Measurements from ENCODE around the gene LDLRAD4. TPM values are rescaled to one million over a fixed set of nuclear protein-coding genes. Genes with fewer than 3 reads are reported as not detected.

The LDLRAD4 gene
- total and polyA plus RNA-seq, 2 experiments from 2014 or later = 0.73 to 1.9 TPM

GRCh38 chr18:13324880-13325279 is 106.3 kb downstream of the LDLRAD4 start:
- peaks cover 10% of the 10 kb centered on the region for H3K4me1 Mint-ChIP-seq
- H3K79me2 ChIP-seq (replicated peaks; ENCODE audit: insufficient read depth) = no peaks in the 10 kb centered on the region
- DNase-seq (ENCODE audit: low spot score) (no peak), ATAC-seq (no peak)
- TF ChIP-seq EZH2 (IDR thresholded peaks at IDR 0.05; ENCODE audit: low read depth, unreplicated experiment) (no peak), ZNF331 (CRISPR knock-in tag; IDR thresholded peaks at IDR 0.05; ENCODE audit: low read depth) (no peak), CREB1 (CRISPR knock-in tag; IDR thresholded peaks at IDR 0.05; ENCODE audit: low read depth) (no peak), ZNF114 (CRISPR knock-in tag; IDR thresholded peaks at IDR 0.05) (no peak), NANOG (IDR thresholded peaks at IDR 0.05; ENCODE audit: borderline replicate concordance) (no peak), POLR2AphosphoS5 (IDR thresholded peaks at IDR 0.05; ENCODE audit: low read depth) (no peak), EZH2phosphoT487 (IDR thresholded peaks at IDR 0.05; ENCODE audit: unreplicated experiment) (no peak), STAT1 (IDR thresholded peaks at IDR 0.05; ENCODE audit: unreplicated experiment) (no peak), CTCF (conservative IDR thresholded peaks at IDR 0.05; ENCODE audit: low read depth in 2 of 2) (no peak), REST (IDR thresholded peaks at IDR 0.05; ENCODE audit: unreplicated experiment) (no peak), JUNB (IDR thresholded peaks at IDR 0.05; ENCODE audit: unreplicated experiment) (no peak), ETS1 (IDR thresholded peaks at IDR 0.05) (no peak)
- TF ChIP-seq, protein P1, sequence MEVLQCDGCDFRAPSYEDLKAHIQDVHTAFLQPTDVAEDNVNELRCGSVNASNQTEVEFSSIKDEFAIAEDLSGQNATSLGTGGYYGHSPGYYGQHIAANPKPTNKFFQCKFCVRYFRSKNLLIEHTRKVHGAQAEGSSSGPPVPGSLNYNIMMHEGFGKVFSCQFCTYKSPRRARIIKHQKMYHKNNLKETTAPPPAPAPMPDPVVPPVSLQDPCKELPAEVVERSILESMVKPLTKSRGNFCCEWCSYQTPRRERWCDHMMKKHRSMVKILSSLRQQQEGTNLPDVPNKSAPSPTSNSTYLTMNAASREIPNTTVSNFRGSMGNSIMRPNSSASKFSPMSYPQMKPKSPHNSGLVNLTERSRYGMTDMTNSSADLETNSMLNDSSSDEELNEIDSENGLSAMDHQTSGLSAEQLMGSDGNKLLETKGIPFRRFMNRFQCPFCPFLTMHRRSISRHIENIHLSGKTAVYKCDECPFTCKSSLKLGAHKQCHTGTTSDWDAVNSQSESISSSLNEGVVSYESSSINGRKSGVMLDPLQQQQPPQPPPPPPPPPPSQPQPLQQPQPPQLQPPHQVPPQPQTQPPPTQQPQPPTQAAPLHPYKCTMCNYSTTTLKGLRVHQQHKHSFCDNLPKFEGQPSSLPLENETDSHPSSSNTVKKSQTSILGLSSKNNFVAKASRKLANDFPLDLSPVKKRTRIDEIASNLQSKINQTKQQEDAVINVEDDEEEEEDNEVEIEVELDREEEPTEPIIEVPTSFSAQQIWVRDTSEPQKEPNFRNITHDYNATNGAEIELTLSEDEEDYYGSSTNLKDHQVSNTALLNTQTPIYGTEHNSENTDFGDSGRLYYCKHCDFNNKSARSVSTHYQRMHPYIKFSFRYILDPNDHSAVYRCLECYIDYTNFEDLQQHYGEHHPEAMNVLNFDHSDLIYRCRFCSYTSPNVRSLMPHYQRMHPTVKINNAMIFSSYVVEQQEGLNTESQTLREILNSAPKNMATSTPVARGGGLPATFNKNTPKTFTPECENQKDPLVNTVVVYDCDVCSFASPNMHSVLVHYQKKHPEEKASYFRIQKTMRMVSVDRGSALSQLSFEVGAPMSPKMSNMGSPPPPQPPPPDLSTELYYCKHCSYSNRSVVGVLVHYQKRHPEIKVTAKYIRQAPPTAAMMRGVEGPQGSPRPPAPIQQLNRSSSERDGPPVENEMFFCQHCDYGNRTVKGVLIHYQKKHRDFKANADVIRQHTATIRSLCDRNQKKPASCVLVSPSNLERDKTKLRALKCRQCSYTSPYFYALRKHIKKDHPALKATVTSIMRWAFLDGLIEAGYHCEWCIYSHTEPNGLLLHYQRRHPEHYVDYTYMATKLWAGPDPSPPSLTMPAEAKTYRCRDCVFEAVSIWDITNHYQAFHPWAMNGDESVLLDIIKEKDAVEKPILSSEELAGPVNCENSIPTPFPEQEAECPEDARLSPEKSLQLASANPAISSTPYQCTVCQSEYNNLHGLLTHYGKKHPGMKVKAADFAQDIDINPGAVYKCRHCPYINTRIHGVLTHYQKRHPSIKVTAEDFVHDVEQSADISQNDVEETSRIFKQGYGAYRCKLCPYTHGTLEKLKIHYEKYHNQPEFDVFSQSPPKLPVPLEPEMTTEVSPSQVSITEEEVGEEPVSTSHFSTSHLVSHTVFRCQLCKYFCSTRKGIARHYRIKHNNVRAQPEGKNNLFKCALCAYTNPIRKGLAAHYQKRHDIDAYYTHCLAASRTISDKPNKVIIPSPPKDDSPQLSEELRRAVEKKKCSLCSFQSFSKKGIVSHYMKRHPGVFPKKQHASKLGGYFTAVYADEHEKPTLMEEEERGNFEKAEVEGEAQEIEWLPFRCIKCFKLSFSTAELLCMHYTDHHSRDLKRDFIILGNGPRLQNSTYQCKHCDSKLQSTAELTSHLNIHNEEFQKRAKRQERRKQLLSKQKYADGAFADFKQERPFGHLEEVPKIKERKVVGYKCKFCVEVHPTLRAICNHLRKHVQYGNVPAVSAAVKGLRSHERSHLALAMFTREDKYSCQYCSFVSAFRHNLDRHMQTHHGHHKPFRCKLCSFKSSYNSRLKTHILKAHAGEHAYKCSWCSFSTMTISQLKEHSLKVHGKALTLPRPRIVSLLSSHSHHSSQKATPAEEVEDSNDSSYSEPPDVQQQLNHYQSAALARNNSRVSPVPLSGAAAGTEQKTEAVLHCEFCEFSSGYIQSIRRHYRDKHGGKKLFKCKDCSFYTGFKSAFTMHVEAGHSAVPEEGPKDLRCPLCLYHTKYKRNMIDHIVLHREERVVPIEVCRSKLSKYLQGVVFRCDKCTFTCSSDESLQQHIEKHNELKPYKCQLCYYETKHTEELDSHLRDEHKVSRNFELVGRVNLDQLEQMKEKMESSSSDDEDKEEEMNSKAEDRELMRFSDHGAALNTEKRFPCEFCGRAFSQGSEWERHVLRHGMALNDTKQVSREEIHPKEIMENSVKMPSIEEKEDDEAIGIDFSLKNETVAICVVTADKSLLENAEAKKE (CRISPR knock-in tag; IDR thresholded peaks at IDR 0.05) = no peak
- no peak overlapping the region for H3K4me3 Mint-ChIP-seq
- H2AFZ ChIP-seq = no peak overlapping the region
- H3K27ac Mint-ChIP-seq = no peak overlapping the region
- H3K27me3 ChIP-seq (ENCODE audit: insufficient read depth) = no peaks in the 10 kb centered on the region
- H3K27me3 Mint-ChIP-seq (ENCODE audit: insufficient read depth, low read depth, poor library complexity) = peaks cover 6% of the 10 kb centered on the region
- no peaks in the 10 kb centered on the region for H3F3A ChIP-seq (replicated peaks; ENCODE audit: low read depth)
- no peaks in the 10 kb centered on the region for H3K9me2 ChIP-seq (ENCODE audit: insufficient read depth)
- H3K36me3 ChIP-seq (ENCODE audit: insufficient read depth) = no peaks in the 10 kb centered on the region
- no peaks in the 10 kb centered on the region for H4K20me1 ChIP-seq (replicated peaks; ENCODE audit: insufficient read depth)
- no peaks in the 10 kb centered on the region; the same call in 1 of the 2 replicates for H3K4me1 ChIP-seq (ENCODE audit: insufficient read depth)
- peaks cover 18% of the 10 kb centered on the region for H3K9me3 Mint-ChIP-seq
- H3K36me3 Mint-ChIP-seq (ENCODE audit: low read depth) = peaks cover 7% of the 10 kb centered on the region
- H3K4me2 ChIP-seq = no peak overlapping the region
- no peak overlapping the region for H3K27ac ChIP-seq (ENCODE audit: low read depth)
- no peak overlapping the region for H3K4me3 ChIP-seq

Measured in GM23338 (cell line).